GM19397 (cell line): ENCODE measurements around the gene ST3GAL3.
"Not testable (repeated sequence)": the region's sequence is repeated elsewhere in the genome, so short reads cannot be mapped to it uniquely, and the experiment has no call there.

Source experiments
- ATAC-seq: cut with Tn5 transposase; IDR thresholded peaks from one replicate; pipeline ENCODE4 v1.9.1; 2021; ENCODE audit warnings: mild to moderate bottlenecking, moderate library complexity; ENCODE audit not compliant: unreplicated experiment

Gene ST3GAL3

GRCh38 chr1:43753422-43753821, 46.1 kb downstream of the ST3GAL3 start:
- ATAC-seq, result no peak

DNA sequence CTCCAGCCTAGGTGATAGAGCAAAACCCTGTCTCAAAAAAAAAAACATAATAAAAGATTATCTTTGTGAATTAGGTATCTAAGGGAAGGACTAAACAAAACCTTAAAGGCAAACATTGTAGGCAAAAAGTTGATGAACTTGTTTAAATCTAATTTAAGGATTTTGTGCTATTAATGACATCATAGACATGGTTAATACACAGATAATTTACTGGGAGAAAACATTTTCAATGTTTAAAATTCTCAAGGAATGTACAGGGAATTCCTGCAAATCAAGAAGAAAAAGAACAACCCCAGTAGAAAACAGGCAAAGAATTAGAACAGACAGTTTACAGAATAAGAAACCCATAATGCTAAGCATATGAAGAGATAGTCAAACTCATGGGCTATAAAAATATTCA, 47.6 kb downstream of the ST3GAL3 start:
- ATAC-seq, result no peak

DNA sequence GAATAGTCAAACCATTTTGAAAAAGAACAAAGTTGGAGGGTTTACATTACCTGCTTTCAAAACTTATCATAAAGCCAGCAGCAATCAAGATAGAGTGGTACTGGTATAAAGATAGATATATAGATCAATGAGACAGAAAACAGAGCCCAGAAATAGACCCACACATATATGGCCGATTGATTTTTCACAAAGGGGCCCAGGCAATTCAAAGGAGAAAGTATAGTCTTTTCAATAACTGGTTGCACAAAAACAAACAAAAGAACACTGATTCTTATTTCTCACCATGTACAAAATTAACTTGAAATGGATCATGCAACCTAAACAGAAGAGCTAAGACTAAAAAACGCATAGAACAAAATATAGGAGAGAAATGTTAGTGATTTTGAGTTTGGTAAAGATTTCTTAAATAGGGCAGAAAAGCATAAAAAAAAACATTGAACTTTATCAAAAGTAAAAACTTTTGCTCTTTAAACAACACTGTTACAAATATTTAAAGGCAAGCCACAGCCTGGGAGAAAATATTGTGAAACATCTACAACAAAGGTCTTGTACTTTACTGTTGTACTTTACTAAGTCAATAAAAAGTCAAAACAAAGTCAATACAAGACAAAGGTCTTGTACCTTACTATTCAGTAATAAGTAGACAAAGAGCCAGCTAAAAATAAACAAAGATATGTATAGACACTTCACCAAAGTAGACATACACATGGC, 50.2 kb downstream of the ST3GAL3 start:
- no peak for ATAC-seq

GRCh38 chr1:43760745-43761317, 53.5 kb downstream of the ST3GAL3 start:
- no peak for ATAC-seq

DNA sequence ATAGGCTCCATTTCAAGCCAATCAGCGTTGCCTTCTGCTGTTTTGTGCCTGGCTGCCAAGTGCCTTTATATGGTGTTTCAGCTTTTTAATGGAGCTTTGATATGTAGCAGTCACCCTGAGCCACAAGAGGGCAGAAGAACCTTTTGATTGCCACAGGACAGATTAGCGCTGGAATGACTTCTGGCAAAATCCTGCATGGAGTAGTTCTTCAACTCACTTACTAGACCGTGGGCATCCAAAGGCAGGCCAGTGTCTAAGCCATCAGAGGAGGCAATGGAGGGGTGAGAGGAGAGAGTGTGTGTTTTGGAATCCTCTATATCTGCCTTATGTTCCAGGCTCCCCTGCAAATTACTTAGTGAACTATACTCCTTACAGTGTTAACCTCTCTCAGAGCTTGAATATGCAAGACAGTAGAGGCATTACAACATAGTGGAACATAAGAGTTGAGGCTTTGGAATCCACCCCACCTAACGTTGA, 56.2 kb downstream of the ST3GAL3 start:
- ATAC-seq, result no peak

- ATAC-seq, result no peak
Observed at GRCh38 chr1:43764581-43764980, 57.2 kb downstream of the ST3GAL3 start.

DNA sequence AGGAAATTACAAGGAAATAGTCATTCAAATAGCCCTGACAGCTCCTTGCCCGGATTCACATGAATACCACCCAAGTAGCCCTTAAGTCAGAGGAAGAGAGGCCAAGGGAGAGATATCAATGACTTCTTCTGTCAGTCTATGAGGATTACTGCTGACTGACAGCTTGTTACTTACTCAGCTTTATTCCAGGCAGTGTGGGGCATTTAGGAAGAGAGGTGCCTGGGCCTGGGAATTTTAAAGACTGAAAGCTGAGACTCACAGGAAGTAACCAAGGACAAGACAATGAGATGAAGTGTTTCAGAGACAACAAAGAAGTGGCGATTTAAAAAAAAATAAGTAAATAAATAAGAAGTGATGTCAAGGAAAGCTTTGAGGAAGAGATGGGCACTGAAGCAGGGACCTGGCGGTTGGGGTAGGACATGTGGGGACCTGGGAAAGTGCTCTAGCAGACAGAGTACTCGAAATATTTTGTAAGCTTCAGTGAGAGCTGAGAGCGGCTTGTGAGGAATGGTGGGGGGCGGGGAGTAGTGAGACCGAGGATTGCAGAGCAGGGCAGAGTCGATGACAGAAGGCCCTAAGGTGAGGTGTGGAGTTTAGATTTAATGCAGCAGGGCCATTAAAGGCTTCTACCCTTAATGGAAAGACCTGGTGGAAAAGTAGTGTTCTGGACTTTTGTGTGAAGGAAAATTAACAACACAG, 58.9 kb downstream of the ST3GAL3 start:
- no peak for ATAC-seq

DNA sequence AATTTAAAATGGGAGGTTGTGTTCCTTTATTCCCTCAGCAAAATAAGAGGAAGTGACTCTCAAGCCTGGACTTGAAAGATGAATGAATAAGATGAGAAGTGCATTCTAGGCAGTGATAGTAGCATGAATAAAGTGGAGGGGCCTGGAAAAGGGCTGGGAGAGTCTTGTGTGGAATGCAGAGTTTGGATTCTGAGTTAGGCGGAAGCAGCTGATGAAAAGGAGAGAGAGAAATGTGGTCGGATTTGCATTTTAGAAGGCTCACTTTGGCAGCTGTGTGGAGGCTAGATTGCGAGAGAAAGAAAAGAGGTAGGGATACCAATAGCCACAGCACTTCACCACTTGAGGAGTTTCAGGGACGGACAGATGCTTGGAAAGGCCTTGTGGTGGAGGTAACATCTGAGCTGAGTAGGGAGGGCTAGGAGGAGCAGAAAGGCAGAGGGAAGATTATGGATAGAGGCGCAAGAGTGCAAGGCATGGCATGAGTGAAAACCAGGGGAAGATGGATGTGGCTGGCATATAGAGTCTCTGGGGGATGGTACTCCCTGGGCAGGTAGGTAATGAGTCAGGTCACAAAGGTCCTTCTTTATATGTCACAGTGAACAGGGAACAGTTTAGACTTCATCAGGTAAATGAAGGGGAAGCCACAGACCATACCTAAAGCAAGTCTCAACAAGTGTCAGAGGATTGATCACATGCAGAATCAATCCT, 59.6 kb downstream of the ST3GAL3 start:
- no peak for ATAC-seq

GRCh38 chr1:43768168-43768567, 60.8 kb downstream of the ST3GAL3 start:
- ATAC-seq, result no peak

DNA sequence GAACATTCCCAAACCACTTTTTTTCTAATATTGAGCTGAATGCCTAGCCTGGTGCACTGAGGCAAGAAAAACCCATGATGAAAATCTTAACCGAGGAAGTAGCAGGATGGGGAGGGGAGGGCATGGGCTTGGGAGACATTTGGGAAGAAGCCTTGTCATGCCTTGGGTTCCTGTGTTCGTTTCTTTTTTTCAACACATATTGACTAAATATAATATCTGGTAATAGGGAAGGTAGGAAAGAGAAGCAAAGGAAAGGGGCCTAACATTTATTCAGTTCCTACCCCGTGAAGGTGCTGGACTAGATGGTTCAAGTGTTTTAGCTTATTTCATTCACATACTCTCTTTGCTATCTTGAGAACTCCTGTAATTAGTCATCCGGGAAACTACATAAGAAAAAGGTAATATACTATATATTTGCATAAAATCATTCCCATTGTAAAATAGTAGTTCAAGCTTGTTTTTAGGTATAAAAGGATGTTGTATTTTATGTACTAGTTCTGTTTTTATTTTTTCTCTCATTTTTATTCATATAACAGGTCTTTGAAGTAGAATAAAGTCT, 62.1 kb downstream of the ST3GAL3 start:
- no peak for ATAC-seq

- no peak for ATAC-seq
Observed at GRCh38 chr1:43770111-43770510, 62.8 kb downstream of the ST3GAL3 start.

DNA sequence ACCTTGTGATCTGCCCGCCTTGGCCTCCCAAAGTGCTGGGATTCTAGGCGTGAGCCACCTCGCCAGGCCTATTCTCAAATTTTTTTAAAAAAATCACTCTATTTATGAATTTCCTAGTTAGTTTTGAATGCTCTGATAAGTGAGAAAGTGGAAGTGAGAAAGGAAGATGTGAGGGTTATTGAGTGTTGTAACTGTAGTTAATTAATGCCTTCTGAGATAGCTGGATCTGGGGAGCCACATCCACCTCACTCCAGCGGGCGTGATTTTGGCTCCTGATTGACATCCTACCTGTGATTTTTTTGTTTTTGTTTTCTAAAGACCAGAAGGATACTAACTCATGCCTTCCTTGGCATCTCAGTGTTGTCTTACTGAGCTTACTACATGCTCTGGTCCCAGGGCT, 65.6 kb downstream of the ST3GAL3 start:
- ATAC-seq, result no peak

GRCh38 chr1:43773821-43774220, 66.5 kb downstream of the ST3GAL3 start:
- ATAC-seq, result no peak

GRCh38 chr1:43774359-43774758, 67.0 kb downstream of the ST3GAL3 start:
- no peak for ATAC-seq

GRCh38 chr1:43776043-43776761, 68.9 kb downstream of the ST3GAL3 start:
- ATAC-seq, result no peak

GRCh38 chr1:43777916-43778315, 70.6 kb downstream of the ST3GAL3 start:
- not testable (repeated sequence) for ATAC-seq

DNA sequence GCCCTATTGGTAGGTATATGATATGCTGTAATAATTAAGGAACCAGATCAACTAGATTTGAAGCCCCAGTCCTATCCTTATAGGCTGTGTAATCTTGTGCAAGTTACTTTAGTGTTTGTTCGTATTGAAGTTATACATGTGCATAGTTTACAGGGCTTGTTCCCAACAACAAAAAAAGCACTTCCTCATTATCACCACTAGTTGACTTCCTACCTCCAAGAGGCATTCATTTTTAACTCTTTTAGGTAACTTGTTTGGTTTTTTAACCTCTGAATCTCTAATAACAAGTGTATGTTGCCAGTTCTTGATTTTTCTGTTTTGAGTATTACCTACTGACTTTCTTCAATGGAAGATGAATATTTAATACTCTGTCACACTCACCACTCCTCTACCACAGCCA, 71.9 kb downstream of the ST3GAL3 start:
- ATAC-seq, result no peak

GRCh38 chr1:43779805-43780403, 72.6 kb downstream of the ST3GAL3 start:
- no peak for ATAC-seq

- ATAC-seq, result no peak
Observed at GRCh38 chr1:43781574-43781973, 74.2 kb downstream of the ST3GAL3 start.

- no peak for ATAC-seq
Observed at GRCh38 chr1:43783096-43783670, 75.8 kb downstream of the ST3GAL3 start.
